ENCODE measurements around the gene PIP5K1B.

DNA sequence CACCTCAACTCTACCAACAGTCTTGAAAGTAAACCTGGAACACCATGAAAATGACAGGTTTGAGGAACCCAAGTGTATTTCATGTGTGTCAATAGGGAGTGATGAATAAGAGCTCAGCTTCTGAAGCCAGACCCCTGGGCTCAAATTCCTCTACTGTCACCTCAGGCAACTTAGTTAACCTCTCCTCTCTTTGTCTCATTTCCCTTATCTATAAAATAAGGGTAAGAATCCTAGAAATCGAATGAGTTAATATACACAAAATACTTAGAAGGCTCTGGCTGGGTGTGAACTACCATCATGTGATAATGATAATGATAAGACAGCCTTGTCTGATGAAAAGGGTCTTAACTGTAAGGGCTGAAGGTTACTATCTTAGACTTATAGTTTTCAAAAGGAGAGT, 66.3 kb downstream of the PIP5K1B start:
- TF ChIP-seq, protein P1, sequence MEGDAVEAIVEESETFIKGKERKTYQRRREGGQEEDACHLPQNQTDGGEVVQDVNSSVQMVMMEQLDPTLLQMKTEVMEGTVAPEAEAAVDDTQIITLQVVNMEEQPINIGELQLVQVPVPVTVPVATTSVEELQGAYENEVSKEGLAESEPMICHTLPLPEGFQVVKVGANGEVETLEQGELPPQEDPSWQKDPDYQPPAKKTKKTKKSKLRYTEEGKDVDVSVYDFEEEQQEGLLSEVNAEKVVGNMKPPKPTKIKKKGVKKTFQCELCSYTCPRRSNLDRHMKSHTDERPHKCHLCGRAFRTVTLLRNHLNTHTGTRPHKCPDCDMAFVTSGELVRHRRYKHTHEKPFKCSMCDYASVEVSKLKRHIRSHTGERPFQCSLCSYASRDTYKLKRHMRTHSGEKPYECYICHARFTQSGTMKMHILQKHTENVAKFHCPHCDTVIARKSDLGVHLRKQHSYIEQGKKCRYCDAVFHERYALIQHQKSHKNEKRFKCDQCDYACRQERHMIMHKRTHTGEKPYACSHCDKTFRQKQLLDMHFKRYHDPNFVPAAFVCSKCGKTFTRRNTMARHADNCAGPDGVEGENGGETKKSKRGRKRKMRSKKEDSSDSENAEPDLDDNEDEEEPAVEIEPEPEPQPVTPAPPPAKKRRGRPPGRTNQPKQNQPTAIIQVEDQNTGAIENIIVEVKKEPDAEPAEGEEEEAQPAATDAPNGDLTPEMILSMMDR (IDR thresholded peaks at IDR 0.05) = no peak
- no peak for TF ChIP-seq POLR2A (IDR thresholded peaks at IDR 0.05)
